SK-N-MC (cell line): ENCODE data around the gene METTL27.
A peak's percentile ranks its signal among the peaks of the same experiment; 100 is the strongest.
"Not testable (repeated sequence)": the region's sequence is repeated elsewhere in the genome, so short reads cannot be mapped to it uniquely, and the experiment has no call there.

ENCODE experiments used
- DNase-seq: peaks from one replicate; pipeline ENCODE4 v3.0.0-alpha.2; 2011; ENCODE audit warnings: low read depth, low spot score
- H3K27ac ChIP-seq: fragments of 200-600 bp; sonication (generic); 2 replicates; pipeline ENCODE4 v1.5.1; 2016; ENCODE audit warnings: mixed run types
- H3K36me3 ChIP-seq: fragments of 200-600 bp; sonication (generic); 2 replicates; pipeline ENCODE4 v1.6.1; 2017; ENCODE audit warnings: antibody characterized with exemption, low read length, mixed read lengths; ENCODE audit not compliant: insufficient read depth
- H3K4me3 ChIP-seq: fragments of 200-600 bp; sonication (generic); 2 replicates; pipeline ENCODE4 v1.5.1; 2016
- H3K9ac ChIP-seq: fragments of 200-600 bp; sonication (generic); 2 replicates; pipeline ENCODE4 v1.8.0; 2017; ENCODE audit warnings: mixed run types, mixed read lengths; ENCODE audit not compliant: insufficient read length
- H3K9me3 ChIP-seq: fragments of 200-600 bp; sonication (generic); 2 replicates; pipeline ENCODE4 v1.6.1; 2017; ENCODE audit warnings: low read depth, mild to moderate bottlenecking, antibody characterized with exemption, low read length, moderate library complexity, mixed read lengths
- EZH2 ChIP-seq: fragments of 200-600 bp; sonication (generic); IDR thresholded peaks from one replicate; pipeline ENCODE4 v1.6.1; 2017; ENCODE audit warnings: antibody characterized with exemption
- FOXP2 ChIP-seq: optimal IDR thresholded peaks from 2 replicates; pipeline ENCODE3; 2011; ENCODE audit warnings: mild to moderate bottlenecking, moderate library complexity; ENCODE audit not compliant: insufficient read depth; ENCODE audit errors: extremely low read length, control extremely low read depth
- POLR2AphosphoS5 ChIP-seq: IDR thresholded peaks from 2 replicates; pipeline ENCODE4 v1.6.1; 2012; ENCODE audit warnings: mild to moderate bottlenecking, low read depth, low read length, borderline replicate concordance

Gene METTL27, protein sequence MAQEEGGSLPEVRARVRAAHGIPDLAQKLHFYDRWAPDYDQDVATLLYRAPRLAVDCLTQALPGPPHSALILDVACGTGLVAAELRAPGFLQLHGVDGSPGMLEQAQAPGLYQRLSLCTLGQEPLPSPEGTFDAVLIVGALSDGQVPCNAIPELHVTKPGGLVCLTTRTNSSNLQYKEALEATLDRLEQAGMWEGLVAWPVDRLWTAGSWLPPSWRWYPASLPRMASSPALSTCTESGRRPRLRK

DNA sequence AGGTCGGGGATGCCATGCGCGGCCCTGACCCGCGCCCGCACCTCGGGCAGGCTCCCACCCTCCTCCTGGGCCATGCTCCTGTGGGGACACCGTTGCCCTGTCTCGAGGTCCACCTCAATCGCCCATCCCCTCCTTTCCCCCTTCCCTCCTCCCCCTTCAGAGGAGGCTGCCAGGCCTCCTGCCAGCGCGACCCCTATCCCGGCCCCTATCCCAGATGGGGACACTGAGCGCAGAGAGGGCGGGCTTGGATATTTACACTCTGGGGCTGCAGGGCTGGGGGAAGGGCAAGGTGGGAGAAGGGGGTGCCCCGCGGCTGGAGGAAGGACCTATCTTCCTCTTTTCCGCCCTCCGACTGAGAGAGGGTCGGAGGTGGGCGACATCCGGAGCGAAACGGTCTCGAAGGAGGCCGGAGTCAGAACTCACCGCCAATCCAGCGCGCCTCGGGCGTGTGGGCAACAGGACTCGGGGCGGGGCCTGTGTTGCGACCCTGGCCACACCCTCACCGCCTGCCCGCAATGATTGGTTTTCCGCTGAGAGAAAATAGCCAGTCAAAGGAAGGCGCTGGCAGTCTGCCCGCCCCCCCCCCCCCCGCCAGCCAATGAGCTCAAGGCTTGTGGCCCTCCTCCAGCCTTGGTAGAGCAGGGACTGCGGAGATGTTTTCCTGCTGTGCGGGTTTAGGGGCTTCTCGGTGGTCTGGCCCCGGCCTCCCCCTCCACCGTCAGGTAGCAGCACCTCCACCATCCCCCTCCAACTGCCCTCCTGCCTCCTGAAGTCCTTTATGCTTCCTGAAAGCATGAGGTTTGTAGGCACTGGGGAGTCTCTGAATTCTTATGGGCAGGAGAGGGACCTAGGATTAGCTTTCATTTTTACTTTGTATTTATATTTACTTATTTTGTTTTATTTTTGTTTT, at the start of gene METTL27:
Gene METTL27 (minus strand): TSS at position 450 of the 910 bp plus-strand sequence. CDS start 376 bp downstream, at position 74.
- H3K27ac ChIP-seq = no peak within 1 kb of the TSS
- H3K4me3 ChIP-seq = peak within 1 kb of the TSS; percentile 94
- TF ChIP-seq EZH2 (no peak), POLR2AphosphoS5 (peak; percentile 82), FOXP2 (peak; percentile 64)
- H3K36me3 ChIP-seq = no peaks in the 10 kb centered on the region
- peak; percentile 55 for DNase-seq
- H3K9ac ChIP-seq = peak within 1 kb of the TSS; percentile 87
- no peaks in the 10 kb centered on the region for H3K9me3 ChIP-seq

DNA sequence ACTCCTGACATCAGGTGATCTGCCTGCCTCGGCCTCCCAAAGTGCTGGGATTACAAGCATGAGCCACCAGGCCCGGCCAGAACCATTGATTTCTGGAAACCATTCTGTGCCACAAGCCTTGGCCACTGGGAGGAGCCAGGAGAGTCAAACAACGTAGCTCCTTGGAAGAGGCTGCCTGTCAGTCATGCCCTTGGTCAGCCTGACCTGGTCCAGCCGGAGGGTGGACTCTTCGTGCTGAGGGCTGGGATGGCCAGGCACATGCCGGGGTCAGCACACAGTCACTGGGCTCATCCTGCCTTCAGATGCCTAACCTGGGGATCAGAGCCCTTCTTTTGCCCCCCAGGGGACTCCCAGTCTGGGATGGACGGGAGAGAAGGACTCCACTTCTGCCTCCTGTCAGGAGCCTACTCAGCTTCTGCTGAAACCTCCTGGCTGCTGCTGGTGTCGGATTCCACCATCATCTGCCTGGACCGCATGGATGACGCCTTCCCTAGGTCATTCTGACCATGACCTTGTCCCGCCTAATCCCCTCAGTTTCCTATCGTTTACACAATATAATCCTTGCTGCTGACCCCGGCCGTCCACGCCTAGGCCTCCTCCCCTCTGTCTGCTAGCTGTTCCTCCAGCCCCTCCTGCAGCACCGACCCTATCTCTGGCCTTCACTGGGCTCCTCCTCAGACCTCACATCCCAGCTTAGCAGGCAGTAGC, 49.0 kb upstream of the METTL27 start:
- TF ChIP-seq EZH2 (no peak), POLR2AphosphoS5 (no peak), FOXP2 (no peak)
- no peaks in the 10 kb centered on the region; the same call in 1 of the 2 replicates for H3K9me3 ChIP-seq
- no peak overlapping the region for H3K9ac ChIP-seq
- H3K4me3 ChIP-seq = no peak overlapping the region
- no peak for DNase-seq
- no peaks in the 10 kb centered on the region for H3K36me3 ChIP-seq
- H3K27ac ChIP-seq = no peak overlapping the region

DNA sequence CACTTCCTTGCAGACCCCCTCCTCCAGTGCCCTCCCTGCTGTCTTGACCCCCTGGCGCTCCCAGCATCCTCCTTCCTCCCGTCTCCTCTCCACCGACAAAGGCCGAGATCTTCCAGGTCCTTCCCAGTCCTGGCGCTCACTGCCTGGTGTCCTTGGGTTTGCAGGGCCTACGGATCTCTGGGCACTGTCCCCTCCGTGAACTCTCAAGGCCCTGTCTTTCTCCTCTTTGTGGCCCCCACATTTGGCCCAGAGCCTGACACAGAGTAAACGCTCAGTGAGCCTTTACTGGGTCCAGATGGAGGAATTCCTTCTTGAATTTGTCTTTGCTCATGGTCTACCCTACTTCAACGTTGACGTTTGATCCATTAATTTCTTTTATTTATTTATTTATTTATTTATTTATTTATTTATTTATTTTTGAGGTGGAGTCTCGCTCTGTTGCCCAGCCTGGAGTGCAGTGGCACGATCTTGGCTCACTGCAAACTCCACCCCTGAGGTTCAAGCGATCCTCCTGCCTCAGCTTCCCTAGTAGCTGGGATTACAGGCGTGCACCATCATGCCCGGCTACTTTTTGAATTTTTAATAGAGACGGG, 48.3 kb upstream of the METTL27 start:
- Histone ChIP-seq H3K27ac (no peak overlapping the region), H3K9ac (no peak overlapping the region), H3K4me3 (no peak overlapping the region), H3K9me3 (no peaks in the 10 kb centered on the region; the same call in 1 of the 2 replicates), H3K36me3 (no peaks in the 10 kb centered on the region)
- DNase-seq = no peak
- TF ChIP-seq EZH2 = no peak
- TF ChIP-seq POLR2AphosphoS5 = no peak
- TF ChIP-seq FOXP2 = no peak

DNA sequence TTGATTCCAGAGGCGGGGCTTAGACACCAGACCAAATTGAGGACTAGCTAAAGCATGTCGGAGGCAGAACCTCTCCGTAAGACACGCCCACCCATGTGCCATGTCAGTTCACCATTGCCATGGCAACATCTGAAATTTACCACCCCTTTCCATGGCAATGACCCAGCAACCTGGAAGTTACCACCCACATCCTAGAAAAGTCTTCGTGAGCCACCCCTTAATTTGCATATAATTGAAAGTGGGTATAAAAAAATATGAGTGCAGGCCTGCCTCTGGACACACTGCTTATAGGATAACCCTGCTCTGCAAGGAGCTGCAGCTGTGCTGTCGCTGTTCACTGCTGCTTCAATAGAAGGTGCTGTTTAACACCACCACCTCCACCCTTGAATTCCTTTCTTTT, 46.6 kb upstream of the METTL27 start:
- TF ChIP-seq POLR2AphosphoS5 (no peak), EZH2 (no peak), FOXP2 (no peak)
- H3K9me3 ChIP-seq = no peaks in the 10 kb centered on the region
- no peak overlapping the region for H3K4me3 ChIP-seq
- no peak overlapping the region for H3K27ac ChIP-seq
- no peaks in the 10 kb centered on the region for H3K36me3 ChIP-seq
- H3K9ac ChIP-seq = no peak overlapping the region
- DNase-seq = no peak

DNA sequence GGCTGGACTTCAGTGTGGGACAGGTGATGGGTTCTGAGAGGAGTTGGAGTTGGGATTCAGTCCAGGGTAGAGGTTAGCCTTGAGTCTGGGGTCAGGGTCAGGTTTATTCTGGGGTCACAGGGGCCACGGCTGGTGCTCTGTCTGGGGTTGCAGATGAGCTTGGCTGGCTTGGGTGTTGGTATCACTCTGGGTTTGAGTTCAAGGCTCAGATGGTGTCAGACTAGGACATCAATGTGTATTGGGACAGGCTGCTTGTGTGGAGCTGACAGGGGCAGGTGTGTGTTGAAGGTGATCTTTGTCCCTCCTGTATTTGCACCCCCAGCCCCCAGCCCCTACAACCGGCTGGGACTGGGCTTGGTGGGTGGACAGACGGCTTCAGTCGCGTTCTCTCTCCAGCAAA, 45.4 kb upstream of the METTL27 start:
- H3K9me3 ChIP-seq = no peaks in the 10 kb centered on the region
- DNase-seq = no peak

DNA sequence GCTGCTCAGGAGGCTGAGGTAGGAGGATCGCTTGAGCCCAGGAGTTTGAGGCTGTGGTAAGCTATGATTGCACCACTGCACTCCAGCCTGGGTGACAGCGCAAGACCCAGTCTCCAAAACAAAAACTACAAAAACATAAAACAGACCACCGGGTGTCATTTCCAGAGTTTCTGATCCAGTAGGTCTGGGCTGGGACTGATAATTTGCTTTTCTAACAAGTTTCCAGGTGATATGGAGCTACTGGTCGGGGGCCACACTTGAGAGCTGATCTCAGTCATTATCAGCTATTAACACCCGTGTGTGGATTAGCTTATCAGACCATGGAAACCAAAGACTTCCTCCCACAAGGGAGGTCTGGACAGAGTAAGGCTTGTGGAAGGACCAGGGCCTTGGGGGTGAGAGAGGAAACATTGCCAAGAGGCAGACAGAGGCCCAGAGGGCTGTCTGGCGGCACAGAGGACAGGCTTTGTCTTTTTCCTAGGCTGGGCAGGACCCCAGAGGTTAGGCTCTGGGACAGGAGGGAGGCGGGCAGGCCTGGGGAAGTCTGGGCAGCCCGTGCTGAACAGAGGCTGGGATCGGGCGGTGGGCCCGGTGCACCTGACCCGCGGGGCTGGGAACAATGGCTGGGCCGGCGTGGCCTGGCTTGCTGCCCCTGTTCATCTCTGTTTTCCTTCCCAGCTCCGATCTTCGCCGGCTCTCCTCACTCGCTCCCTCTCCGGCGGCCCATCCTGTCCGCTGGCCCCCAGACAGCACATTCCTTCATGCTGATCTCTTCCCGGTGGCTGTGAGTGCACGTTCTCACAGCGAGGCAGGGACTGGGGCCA, 43.9 kb upstream of the METTL27 start:
- DNase-seq = no peak
- Histone ChIP-seq H3K9me3 (no peaks in the 10 kb centered on the region), H3K27ac (no peak overlapping the region), H3K9ac (no peak overlapping the region), H3K36me3 (no peaks in the 10 kb centered on the region), H3K4me3 (no peak overlapping the region)
- TF ChIP-seq EZH2 (no peak), POLR2AphosphoS5 (no peak), FOXP2 (no peak)

More for the DNA sequence above, 45.4 kb upstream of the METTL27 start:
- no peak overlapping the region for H3K27ac ChIP-seq
- H3K36me3 ChIP-seq = no peaks in the 10 kb centered on the region
- TF ChIP-seq POLR2AphosphoS5 = no peak
- no peak for TF ChIP-seq FOXP2
- no peak for TF ChIP-seq EZH2
- no peak overlapping the region for H3K9ac ChIP-seq
- no peak overlapping the region for H3K4me3 ChIP-seq

DNA sequence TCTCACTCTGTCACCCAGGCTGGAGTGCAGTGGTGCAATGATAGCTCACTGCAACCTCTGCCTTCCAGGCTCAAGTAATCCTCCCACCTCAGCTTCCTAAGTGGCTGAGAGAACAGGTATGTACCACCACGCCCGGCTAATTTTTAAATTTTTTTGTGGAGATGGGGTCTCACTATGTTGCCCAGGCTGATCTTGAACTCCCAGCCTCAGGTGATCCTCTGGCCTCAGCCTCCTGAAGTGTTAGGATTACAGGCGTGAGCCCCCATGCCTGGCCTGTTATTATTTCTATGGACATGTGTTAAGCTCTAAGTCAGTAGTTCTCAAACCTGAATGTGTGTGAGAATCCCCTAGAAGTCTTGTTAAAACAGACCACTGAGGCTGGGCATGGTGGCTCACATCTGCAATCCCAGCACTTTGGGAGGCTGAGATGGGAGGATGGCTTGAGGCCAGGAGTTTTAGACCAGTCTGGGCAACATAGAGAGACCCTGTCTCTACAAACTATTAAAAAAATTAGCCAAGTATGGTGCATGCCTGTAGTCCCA, 43.2 kb upstream of the METTL27 start:
- no peak for DNase-seq
- no peaks in the 10 kb centered on the region for H3K9me3 ChIP-seq
- H3K36me3 ChIP-seq = no peaks in the 10 kb centered on the region
- TF ChIP-seq EZH2 (no peak), POLR2AphosphoS5 (no peak), FOXP2 (no peak)
- no peak overlapping the region for H3K9ac ChIP-seq
- no peak overlapping the region for H3K27ac ChIP-seq
- H3K4me3 ChIP-seq = no peak overlapping the region

DNA sequence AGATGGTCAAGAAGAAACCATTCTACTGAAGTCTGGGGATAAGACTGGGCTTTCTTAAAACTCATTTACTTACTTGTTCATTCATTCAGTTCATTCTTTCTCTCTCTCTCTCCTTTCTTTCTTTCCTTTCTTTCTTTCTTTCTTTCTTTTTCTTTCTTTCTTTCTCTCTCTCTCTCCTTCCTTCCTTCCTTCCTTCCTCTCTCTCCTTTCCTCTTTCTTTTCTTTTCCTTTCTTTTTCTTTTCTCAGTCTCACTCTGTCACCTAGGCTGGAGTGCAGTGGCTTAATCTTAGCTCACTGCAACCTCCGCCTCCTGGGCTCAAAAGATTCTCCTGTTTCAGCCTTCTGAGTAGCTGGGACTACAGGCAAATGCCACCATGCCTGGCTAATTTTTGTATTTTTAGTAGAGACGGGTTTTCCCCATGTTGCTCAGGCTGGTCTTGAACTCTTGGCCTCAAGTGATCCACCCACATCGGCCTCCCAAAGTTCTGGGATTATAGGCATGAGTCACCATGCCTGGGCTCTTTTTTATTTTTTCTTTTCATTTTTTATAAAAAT, 42.6 kb upstream of the METTL27 start:
- DNase-seq, H3K27ac ChIP-seq, H3K9ac ChIP-seq, H3K4me3 ChIP-seq, H3K9me3 ChIP-seq, H3K36me3 ChIP-seq: not testable (repeated sequence)
